ENCODE measurements around the gene NES.
"Not testable (repeated sequence)": the region's sequence is repeated elsewhere in the genome, so short reads cannot be mapped to it uniquely, and the experiment has no call there.

Gene NES

GRCh38 chr1:156643049-156643777 lies 34.0 kb downstream of the NES start:
- peaks cover 38% of the 10 kb centered on the region for H3K4me1 Mint-ChIP-seq (ENCODE audit: low read depth)
- no peaks in the 10 kb centered on the region for H3K9me3 Mint-ChIP-seq
- H3K27ac Mint-ChIP-seq = peak overlapping the region; percentile 14
- peaks cover 87% of the 10 kb centered on the region for H3K27me3 Mint-ChIP-seq (ENCODE audit: low read depth)
- peak overlapping the region; percentile 38 for H3K4me3 Mint-ChIP-seq
- H3K36me3 Mint-ChIP-seq (ENCODE audit: low read depth) = peaks cover 6% of the 10 kb centered on the region

- no peak overlapping the region for H3K4me3 Mint-ChIP-seq
- peaks cover 6% of the 10 kb centered on the region for H3K36me3 Mint-ChIP-seq (ENCODE audit: low read depth)
- H3K27ac Mint-ChIP-seq = no peak overlapping the region
- peaks cover 84% of the 10 kb centered on the region for H3K27me3 Mint-ChIP-seq (ENCODE audit: low read depth)
- H3K4me1 Mint-ChIP-seq (ENCODE audit: low read depth) = peaks cover 38% of the 10 kb centered on the region
- no peaks in the 10 kb centered on the region for H3K9me3 Mint-ChIP-seq
Observed at GRCh38 chr1:156642265-156643048, 34.8 kb downstream of the NES start.

- Mint-ChIP-seq H3K27me3 (ENCODE audit: low read depth) (peaks cover 83% of the 10 kb centered on the region), H3K36me3 (ENCODE audit: low read depth) (peaks cover 6% of the 10 kb centered on the region), H3K4me3 (peak within 1 kb of the TSS; percentile 54), H3K27ac (no peak within 1 kb of the TSS), H3K4me1 (ENCODE audit: low read depth) (peaks cover 38% of the 10 kb centered on the region), H3K9me3 (no peaks in the 10 kb centered on the region)
Observed at GRCh38 chr1:156641761-156642264, 35.4 kb downstream of the NES start, which contains the start of gene BCAN. Gene BCAN (plus strand): TSS chr1:156642117. CDS start chr1:156646055, 3,938 bp downstream.

GRCh38 chr1:156640842-156641706 lies 36.1 kb downstream of the NES start:
- Mint-ChIP-seq H3K27me3 (ENCODE audit: low read depth) (peaks cover 86% of the 10 kb centered on the region), H3K36me3 (ENCODE audit: low read depth) (peaks cover 6% of the 10 kb centered on the region), H3K4me3 (no peak overlapping the region), H3K4me1 (ENCODE audit: low read depth) (peaks cover 35% of the 10 kb centered on the region), H3K9me3 (no peaks in the 10 kb centered on the region), H3K27ac (no peak overlapping the region)

- Mint-ChIP-seq H3K27me3 (ENCODE audit: low read depth) (peaks cover 76% of the 10 kb centered on the region), H3K4me1 (ENCODE audit: low read depth) (peaks cover 28% of the 10 kb centered on the region), H3K4me3 (no peak overlapping the region), H3K27ac (no peak overlapping the region), H3K9me3 (no peaks in the 10 kb centered on the region), H3K36me3 (ENCODE audit: low read depth) (peaks cover 6% of the 10 kb centered on the region)
Observed at GRCh38 chr1:156639601-156640101, 37.6 kb downstream of the NES start.

- H3K27ac Mint-ChIP-seq = no peak overlapping the region
- peaks cover 2% of the 10 kb centered on the region for H3K36me3 Mint-ChIP-seq (ENCODE audit: low read depth)
- no peaks in the 10 kb centered on the region for H3K9me3 Mint-ChIP-seq
- no peak overlapping the region for H3K4me3 Mint-ChIP-seq
- H3K4me1 Mint-ChIP-seq (ENCODE audit: low read depth) = peaks cover 15% of the 10 kb centered on the region
- peaks cover 68% of the 10 kb centered on the region for H3K27me3 Mint-ChIP-seq (ENCODE audit: low read depth)
Observed at GRCh38 chr1:156638189-156638985, 38.8 kb downstream of the NES start.

- no peaks in the 10 kb centered on the region for H3K9me3 Mint-ChIP-seq
- peaks cover 68% of the 10 kb centered on the region for H3K27me3 Mint-ChIP-seq (ENCODE audit: low read depth)
- H3K4me1 Mint-ChIP-seq (ENCODE audit: low read depth) = peaks cover 1% of the 10 kb centered on the region
- H3K36me3 Mint-ChIP-seq (ENCODE audit: low read depth) = peaks cover 1% of the 10 kb centered on the region
- H3K27ac Mint-ChIP-seq = no peak overlapping the region
- no peak overlapping the region for H3K4me3 Mint-ChIP-seq
Observed at GRCh38 chr1:156632355-156632754, 44.9 kb downstream of the NES start.

GRCh38 chr1:156631152-156631551 lies 46.1 kb downstream of the NES start:
- not testable (repeated sequence) for H3K27ac Mint-ChIP-seq; H3K4me3 Mint-ChIP-seq; H3K9me3 Mint-ChIP-seq; H3K4me1 Mint-ChIP-seq (ENCODE audit: low read depth); H3K36me3 Mint-ChIP-seq (ENCODE audit: low read depth)
- H3K27me3 Mint-ChIP-seq (ENCODE audit: low read depth) = peaks cover 68% of the 10 kb centered on the region

- H3K4me3 Mint-ChIP-seq = no peak overlapping the region
- no peaks in the 10 kb centered on the region for H3K9me3 Mint-ChIP-seq
- peaks cover 7% of the 10 kb centered on the region for H3K4me1 Mint-ChIP-seq (ENCODE audit: low read depth)
- no peak overlapping the region for H3K27ac Mint-ChIP-seq
- peaks cover 1% of the 10 kb centered on the region for H3K36me3 Mint-ChIP-seq (ENCODE audit: low read depth)
- H3K27me3 Mint-ChIP-seq (ENCODE audit: low read depth) = peaks cover 72% of the 10 kb centered on the region
Observed at GRCh38 chr1:156629823-156630449, 47.3 kb downstream of the NES start.

- no peaks in the 10 kb centered on the region for H3K9me3 Mint-ChIP-seq
- H3K27me3 Mint-ChIP-seq (ENCODE audit: low read depth) = peaks cover 73% of the 10 kb centered on the region
- peaks cover 9% of the 10 kb centered on the region for H3K4me1 Mint-ChIP-seq (ENCODE audit: low read depth)
- H3K36me3 Mint-ChIP-seq (ENCODE audit: low read depth) = peaks cover 3% of the 10 kb centered on the region
- H3K4me3 Mint-ChIP-seq = no peak overlapping the region
- H3K27ac Mint-ChIP-seq = no peak overlapping the region
Observed at GRCh38 chr1:156627313-156627880, 49.8 kb downstream of the NES start.

- H3K9me3 Mint-ChIP-seq = no peaks in the 10 kb centered on the region
- H3K4me3 Mint-ChIP-seq = no peak overlapping the region
- peaks cover 74% of the 10 kb centered on the region for H3K27me3 Mint-ChIP-seq (ENCODE audit: low read depth)
- peaks cover 3% of the 10 kb centered on the region for H3K36me3 Mint-ChIP-seq (ENCODE audit: low read depth)
- peaks cover 9% of the 10 kb centered on the region for H3K4me1 Mint-ChIP-seq (ENCODE audit: low read depth)
- no peak overlapping the region for H3K27ac Mint-ChIP-seq
Observed at GRCh38 chr1:156626079-156626438, 51.1 kb downstream of the NES start.

- Mint-ChIP-seq H3K27me3 (ENCODE audit: low read depth) (peaks cover 74% of the 10 kb centered on the region), H3K9me3 (no peaks in the 10 kb centered on the region), H3K36me3 (ENCODE audit: low read depth) (peaks cover 1% of the 10 kb centered on the region), H3K4me3 (peak overlapping the region; percentile 33), H3K4me1 (ENCODE audit: low read depth) (peaks cover 9% of the 10 kb centered on the region), H3K27ac (peak overlapping the region; percentile 2)
Observed at GRCh38 chr1:156625436-156626078, 51.6 kb downstream of the NES start.

All from T-helper 1 cell treated with Interleukin-12 subunit alpha and Interleukin-12 subunit beta and Interleukin-4 antibody, amounts not matched to agents 30 μg/mL and 1 μg/mL, for 36 hours (primary cell).